Upper lobe of right lung (tissue), 1 donor: ENCODE measurements around the gene WDR7. TPM values are rescaled to one million over a fixed set of nuclear protein-coding genes. Genes with fewer than 3 reads are reported as not detected.

Source experiments
- ATAC-seq: fragments of 200-7000 bp; cut with Tn5 transposase; one replicate; pipeline ENCODE4 v1.9.1; 2020; ENCODE audit warnings: mild to moderate bottlenecking, moderate library complexity
- DNase-seq: peaks from one replicate; pipeline ENCODE4 v3.0.0-alpha.2; 2020
- H3K27ac ChIP-seq: fragments of 200-600 bp; one replicate; pipeline ENCODE4 v1.8.0; 2022
- H3K27me3 ChIP-seq: fragments of 200-600 bp; one replicate; pipeline ENCODE4 v1.8.0; 2022; ENCODE audit warnings: mild to moderate bottlenecking
- H3K36me3 ChIP-seq: fragments of 200-600 bp; one replicate; pipeline ENCODE4 v1.8.0; 2022
- H3K4me1 ChIP-seq: fragments of 200-600 bp; one replicate; pipeline ENCODE4 v1.8.0; 2022
- H3K4me3 ChIP-seq: fragments of 200-600 bp; one replicate; pipeline ENCODE4 v1.8.0; 2022; ENCODE audit warnings: mild to moderate bottlenecking
- H3K9me3 ChIP-seq: fragments of 200-600 bp; one replicate; pipeline ENCODE4 v1.8.0; 2022
- CTCF ChIP-seq: fragments of 200-600 bp; IDR thresholded peaks from one replicate; pipeline ENCODE4 v1.8.0; 2022; ENCODE audit warnings: antibody characterized with exemption
- intact Hi-C: fragments of 100-400 bp; cut with DNase I; formaldehyde crosslinking; loops from one replicate; pipeline ENCODE4 v1.11.0; 2022
- total RNA-seq: library from RNA; stranded (reverse); fragmentation: NEBNext Ultra II Directional; extraction: Animal tissue kit (Norgen Biotek cat#: 25700); gene quantifications from one replicate; pipeline ENCODE4 v1.2.1, GENCODE V29; 2021
- donor health status: DM: no; HTN: yes; CAD: no; lungs with severe emphysema.

Gene WDR7
- total RNA-seq, 1 donor from 2014 or later: 30.7 TPM

DNA sequence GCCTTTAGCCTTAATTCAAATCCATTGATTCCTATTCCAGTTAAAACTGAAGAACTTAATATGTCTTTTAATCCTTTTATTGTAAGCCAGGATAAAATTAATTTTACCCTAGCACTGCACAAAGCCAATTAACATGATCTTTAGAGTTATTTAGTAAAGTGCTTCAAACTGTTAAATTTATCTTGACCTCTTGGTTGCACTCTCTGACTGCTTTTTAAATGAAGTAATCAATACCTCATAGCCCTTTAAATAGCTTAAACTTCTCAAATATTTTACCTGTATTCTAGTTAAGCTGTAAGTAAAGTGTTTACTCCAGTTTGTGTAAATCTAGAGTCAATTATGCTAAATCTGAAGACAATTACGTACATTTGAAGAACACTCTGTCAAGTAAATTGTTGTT is 221.0 kb downstream of the WDR7 start:
- no peaks in the 10 kb centered on the region for H3K9me3 ChIP-seq
- intact Hi-C loops: no loop called here
- H3K4me3 ChIP-seq: no peak overlapping the region
- H3K36me3 ChIP-seq: no peaks in the 10 kb centered on the region
- no peaks in the 10 kb centered on the region for H3K4me1 ChIP-seq
- no peak overlapping the region for H3K27ac ChIP-seq
- no peaks in the 10 kb centered on the region for H3K27me3 ChIP-seq
- ATAC-seq: no peak
- TF ChIP-seq CTCF: no peak
- DNase-seq: no peak

- TF ChIP-seq CTCF: no peak
- Histone ChIP-seq H3K27ac (no peak overlapping the region), H3K4me1 (no peaks in the 10 kb centered on the region), H3K4me3 (no peak overlapping the region), H3K27me3 (no peaks in the 10 kb centered on the region), H3K9me3 (no peaks in the 10 kb centered on the region), H3K36me3 (no peaks in the 10 kb centered on the region)
- DNase-seq (no peak), ATAC-seq (no peak)
- intact Hi-C loops: no loop called here
Measured at GRCh38 chr18:56873441-56874140, 222.4 kb downstream of the WDR7 start.

DNA sequence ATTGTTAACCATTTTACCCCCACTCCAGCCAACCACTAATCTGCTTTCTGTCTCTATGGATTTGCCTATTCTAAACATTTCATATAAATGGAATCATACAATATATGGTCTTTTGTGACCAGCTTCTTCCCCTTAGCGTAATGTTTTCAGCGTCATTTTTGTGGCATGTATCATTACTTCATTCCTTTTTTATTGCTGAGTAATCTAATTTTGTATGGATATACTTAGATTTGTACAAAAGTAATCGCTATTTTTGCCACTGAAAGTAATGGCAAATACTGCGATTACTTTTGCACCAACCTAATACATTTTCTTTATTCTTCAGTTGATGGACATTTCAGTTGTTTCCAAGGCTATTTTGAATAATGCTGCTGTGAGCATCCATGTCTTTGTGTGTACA is 227.6 kb downstream of the WDR7 start:
- Histone ChIP-seq H3K4me3 (no peak overlapping the region), H3K27ac (no peak overlapping the region), H3K27me3 (no peaks in the 10 kb centered on the region), H3K4me1 (no peaks in the 10 kb centered on the region), H3K9me3 (no peaks in the 10 kb centered on the region), H3K36me3 (no peaks in the 10 kb centered on the region)
- ATAC-seq (no peak), DNase-seq (no peak)
- no peak for TF ChIP-seq CTCF
- intact Hi-C loops: no loop called here

GRCh38 chr18:56884511-56884910 is 233.4 kb downstream of the WDR7 start:
- Histone ChIP-seq H3K9me3 (no peaks in the 10 kb centered on the region), H3K27ac (no peak overlapping the region), H3K27me3 (no peaks in the 10 kb centered on the region), H3K36me3 (no peaks in the 10 kb centered on the region), H3K4me1 (no peaks in the 10 kb centered on the region), H3K4me3 (no peak overlapping the region)
- intact Hi-C loops: no loop called here
- no peak for TF ChIP-seq CTCF
- ATAC-seq (no peak), DNase-seq (no peak)

DNA sequence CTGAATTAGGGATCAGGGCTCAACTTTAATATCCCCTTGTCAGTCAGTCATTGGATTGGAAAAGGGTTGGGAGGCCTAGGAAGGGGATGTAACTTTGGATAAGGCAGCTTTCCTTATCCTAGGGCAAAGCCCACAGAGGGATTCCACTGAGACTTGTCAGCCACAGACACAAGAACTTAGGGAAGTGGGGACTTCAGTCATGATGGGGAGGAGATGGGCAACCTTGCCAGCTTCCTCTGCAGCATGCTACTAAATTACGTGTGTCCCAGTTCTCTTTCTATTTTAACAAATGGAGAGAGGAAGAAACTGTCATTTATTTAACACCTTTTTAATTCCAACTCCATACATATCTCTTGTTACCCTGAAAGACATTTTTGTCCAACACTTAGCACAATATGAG is 237.8 kb downstream of the WDR7 start:
- Histone ChIP-seq H3K36me3 (no peaks in the 10 kb centered on the region), H3K4me3 (no peak overlapping the region), H3K27ac (no peak overlapping the region), H3K27me3 (no peaks in the 10 kb centered on the region), H3K4me1 (no peaks in the 10 kb centered on the region), H3K9me3 (no peaks in the 10 kb centered on the region)
- intact Hi-C loops: no loop called here
- ATAC-seq (no peak), DNase-seq (no peak)
- no peak for TF ChIP-seq CTCF

GRCh38 chr18:56889621-56890020 is 238.5 kb downstream of the WDR7 start:
- intact Hi-C loops: no loop called here
- Histone ChIP-seq H3K27ac (no peak overlapping the region), H3K9me3 (no peaks in the 10 kb centered on the region), H3K4me1 (no peaks in the 10 kb centered on the region), H3K36me3 (no peaks in the 10 kb centered on the region), H3K27me3 (no peaks in the 10 kb centered on the region), H3K4me3 (no peak overlapping the region)
- no peak for DNase-seq
- TF ChIP-seq CTCF: no peak
- no peak for ATAC-seq
